HG03565 (cell line): ENCODE data around the gene ATG2A.

Experiments used
- ATAC-seq: cut with Tn5 transposase; IDR thresholded peaks from one replicate; pipeline ENCODE4 v1.9.1; 2021; ENCODE audit warnings: mild to moderate bottlenecking, moderate library complexity; ENCODE audit not compliant: unreplicated experiment

The ATG2A gene

DNA sequence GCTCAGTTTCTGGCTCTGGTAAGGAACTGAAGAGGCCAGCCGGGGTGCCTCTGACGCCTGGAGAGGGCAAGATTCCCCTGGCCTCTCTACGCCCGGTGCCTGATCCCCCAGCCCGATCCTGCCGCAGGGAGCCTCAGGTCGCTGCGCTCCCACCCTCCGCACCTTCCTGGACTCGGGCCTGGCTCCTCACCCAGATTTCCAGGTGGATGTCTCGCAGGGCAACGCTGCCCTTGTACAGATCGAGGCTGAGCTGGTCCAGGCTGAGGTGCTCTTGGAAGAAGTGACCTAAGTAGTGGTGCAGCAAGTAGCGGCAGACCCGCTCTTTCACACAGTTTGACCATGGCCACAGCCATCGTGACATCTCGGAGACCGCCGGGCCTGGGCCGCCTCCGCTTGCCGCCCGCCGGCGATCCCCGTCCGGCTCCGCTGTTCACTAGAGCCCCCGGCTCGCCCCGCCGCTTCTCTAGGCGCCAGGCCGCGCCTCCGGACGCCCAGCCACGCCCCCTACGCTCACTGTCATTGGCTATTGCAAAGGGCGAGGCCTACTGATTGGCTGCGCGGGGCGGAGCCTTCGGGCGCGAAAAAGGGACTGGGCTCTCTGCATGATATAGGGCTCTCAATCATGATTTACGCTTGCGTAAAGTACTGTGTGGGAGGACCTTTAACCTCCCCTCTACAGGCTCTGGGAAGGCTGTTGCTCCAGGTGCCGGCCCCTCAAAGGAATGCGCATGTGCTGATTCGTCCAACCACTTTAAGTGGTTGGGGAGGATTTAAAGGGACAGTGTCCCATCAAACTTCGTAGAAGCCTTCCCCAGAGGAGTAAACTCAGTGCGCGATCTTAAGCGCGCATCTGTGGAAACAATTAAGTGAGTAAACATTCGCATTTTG, at the start of gene ATG2A:
ATG2A (minus strand) TSS at position 435 of the 888 bp plus-strand sequence; CDS start at position 361, 74 bp downstream.
- peak; percentile 90 for ATAC-seq

DNA sequence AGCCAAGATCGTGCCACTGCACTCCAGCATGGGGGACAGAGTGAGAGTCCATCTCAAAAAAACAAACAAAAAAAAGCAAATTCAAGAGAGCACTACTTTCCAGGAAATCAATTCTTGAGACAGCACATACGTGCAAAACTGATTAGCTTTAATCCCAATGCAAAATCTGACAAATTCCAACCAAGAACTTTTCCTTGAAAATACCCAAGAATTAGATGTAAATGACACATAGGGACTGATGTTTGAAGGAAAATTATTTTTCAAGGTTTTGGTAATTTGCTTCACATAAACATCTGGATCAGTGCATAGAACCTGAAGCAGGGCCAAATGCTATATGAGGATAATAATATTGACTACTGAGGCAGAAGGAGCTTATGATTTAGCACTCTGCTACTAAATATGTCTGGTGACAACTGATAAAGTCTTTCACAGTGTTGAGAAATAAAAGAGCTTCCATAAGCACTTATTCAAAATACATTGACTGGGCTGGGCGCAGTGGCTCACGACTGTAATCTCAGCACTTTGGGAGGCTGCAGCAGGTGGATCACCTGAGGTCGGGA, 46.1 kb upstream of the ATG2A start:
- ATAC-seq = no peak

DNA sequence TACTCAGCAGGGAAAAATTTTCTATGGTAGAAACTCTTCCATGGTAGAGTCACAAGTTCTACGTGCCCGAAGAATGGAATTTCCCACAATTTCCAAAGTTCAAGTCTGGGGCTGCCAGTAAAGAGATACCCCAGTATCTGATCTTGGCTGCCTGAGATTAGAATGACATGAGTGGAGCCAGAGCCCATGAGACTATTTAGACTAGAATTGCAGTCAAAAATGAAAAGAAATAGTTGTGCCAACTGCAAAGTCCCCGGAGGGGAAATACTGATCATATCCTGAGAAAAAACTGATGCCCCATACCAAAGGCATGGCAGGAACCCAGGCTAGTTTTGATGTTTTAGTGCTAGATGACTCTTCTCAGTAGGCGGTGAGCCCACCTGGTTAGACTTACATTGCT, 43.7 kb upstream of the ATG2A start:
- ATAC-seq = no peak

DNA sequence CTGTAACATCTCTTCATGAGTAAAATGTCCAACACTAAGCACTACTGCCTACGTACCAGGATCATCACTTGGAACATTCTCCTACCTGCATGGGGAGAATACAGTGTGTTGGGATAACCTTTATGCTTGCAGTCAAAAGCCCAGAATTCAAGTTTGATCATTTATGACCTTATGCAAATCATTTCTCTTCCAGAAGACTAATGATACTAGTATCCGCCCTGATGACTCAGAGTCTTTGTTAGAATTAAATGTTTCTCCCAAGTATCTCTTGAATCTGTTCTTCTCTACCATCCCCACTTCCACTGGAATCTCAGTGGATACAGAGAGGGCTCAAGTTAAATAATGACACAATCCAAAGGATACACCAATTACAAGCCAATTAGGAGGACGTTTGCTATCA, 42.5 kb upstream of the ATG2A start:
- ATAC-seq = no peak

DNA sequence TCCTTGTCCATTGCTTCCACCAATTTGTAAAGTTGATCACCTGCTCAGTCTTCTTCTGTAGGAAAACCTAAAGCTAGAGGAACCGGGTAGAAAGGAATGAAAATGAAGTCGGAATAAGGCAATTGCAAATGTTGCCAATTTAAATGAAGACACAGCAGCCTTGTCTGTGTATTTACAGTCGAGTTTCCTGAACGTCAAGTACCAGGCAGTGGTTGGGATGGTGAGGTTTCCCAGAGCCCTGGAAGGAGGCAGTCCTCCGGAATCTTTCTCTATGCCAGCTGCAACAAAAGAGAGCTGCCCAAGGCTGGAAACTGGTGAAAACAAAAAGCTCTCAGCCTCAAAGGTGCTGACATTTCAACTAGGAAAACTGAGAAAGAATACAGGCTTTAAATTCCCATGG, 37.2 kb upstream of the ATG2A start:
- ATAC-seq = no peak

DNA sequence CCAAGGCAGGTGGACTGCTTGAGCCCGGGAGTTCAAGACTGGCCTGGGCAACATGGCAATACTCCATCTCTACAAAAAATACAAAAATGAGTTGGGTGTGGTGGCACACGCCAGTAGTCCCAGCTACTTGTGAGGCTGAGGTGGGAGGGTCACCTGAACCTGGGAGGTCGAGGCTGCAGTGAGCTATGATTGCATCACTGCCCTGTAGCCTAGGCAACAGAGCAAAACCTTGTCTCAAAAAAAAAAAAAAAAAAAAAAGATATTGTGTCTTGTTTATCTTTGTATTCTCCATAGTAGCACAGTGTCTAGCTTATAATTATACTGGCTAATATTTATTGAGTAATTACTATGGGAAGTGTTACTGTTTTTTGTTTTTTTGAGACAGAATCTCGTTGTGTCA, 34.5 kb upstream of the ATG2A start:
- no peak for ATAC-seq

DNA sequence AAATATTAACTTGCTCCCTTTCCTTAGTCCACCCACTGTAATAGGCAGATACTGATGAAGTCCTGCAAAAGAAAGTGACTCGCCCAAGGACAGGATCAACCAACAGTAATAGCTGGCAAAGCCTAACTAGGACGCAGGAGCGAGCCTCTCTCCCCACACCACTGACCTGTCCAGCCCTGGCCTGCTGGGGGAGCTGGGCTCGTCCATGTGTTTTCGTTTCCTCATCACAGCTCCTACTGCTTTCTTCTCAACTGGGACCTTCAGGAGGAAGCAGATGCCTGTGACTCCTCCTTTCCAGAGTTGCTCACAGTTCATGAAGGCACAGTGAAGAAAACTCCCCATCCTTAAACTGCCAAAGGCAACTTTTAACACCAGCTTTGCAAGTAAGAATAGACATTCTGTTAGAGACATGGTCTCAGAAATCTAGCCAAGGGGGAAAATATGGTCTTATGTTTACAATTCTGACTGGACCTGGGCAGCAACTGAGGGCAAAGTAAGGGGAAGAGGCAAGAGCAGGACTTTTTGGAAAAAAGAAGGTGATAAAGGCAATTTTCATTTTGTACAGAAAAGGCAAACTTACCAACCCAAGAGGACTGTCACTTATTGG, 30.3 kb upstream of the ATG2A start:
- ATAC-seq = no peak

DNA sequence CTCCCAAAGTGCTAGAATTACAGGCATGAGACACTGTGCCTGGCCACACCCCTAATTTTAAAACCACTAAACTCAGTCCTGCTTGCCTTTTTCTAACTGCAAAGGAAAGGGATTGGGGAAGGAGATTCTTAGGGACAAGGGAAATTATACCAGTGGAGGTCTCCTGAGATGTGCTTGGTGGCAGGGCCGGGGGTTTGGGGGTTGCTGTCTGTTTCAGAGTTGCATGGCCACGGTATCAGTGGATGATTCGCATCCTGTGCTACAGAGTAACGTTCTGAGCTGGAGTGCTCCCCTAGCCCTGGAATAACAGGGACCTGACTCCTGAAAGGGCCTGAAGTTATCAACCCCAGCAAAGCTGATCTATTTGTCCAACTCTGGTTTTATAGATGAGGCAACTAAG, 19.5 kb upstream of the ATG2A start:
- ATAC-seq = no peak

DNA sequence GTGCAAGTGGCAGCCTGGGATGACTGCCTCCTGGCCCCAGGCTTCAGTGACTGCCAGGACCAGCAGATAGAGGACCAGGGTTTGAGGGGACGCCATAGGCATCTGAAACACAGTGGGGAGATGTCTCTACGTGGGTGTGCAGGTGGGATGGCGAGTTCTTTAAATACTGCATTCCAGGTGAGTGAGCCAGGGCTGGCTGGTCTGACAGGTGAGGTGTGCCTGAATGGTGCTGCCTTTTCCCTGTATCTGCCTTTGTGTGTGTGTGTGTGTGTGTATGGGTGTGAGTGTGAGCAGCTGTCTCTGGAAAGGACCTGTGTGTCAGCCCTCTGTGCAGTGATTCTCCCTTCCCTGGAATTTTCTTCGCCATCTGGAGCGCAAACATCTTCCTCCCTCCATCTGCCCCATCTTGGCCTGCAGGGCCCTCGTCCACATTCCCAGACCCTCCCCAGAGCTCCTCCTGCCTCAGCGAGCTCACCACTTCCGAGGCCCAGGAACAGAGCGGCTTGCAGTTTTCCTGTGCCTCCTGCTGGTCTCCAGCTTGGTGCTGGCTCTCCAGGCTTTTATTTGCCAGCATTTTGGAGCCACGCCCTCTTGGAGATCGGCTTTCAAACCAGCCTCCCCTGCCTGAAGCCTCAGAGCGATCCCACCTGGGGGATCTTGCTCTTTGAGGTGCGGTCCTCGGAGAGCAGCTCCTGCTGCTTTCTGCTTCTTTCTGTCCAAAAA, 18.5 kb upstream of the ATG2A start, which contains the start of gene GPHA2:
GPHA2 (minus strand) TSS at position 535 of the 723 bp plus-strand sequence; CDS start at position 102, 433 bp downstream.
- ATAC-seq = no peak

DNA sequence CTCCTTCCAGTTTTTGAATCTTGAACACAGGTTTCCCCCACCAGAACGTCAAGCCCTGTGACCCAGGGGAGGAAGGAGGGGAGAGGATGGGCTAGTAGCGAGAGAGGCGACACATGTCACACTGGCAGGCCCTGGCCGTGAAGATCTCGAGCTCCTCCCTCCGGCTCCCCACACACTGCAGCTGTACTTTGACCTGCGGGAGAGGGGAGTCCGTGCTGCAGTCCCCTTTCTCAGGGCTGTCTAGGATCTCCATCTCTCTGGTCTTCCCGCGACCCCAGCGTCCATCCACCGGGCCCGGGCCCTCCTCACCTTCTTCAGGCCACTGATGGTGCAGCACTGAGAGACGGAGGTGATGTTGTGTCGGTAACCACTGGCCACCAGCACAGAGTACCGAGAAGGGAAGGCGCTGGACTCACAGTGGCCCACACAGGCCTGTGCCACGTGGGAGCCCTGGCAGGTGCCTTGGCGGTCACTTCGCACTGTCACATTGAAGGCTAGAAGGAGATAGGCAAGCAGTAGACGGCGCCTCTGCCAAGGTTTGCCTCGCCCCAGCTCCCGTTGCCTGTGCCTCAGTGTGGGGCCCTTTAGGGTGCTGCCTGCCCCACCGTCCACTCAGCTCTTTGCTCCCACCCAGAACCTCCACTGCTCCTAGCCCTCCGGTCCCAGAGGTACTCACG, 17.8 kb upstream of the ATG2A start:
- no peak for ATAC-seq

DNA sequence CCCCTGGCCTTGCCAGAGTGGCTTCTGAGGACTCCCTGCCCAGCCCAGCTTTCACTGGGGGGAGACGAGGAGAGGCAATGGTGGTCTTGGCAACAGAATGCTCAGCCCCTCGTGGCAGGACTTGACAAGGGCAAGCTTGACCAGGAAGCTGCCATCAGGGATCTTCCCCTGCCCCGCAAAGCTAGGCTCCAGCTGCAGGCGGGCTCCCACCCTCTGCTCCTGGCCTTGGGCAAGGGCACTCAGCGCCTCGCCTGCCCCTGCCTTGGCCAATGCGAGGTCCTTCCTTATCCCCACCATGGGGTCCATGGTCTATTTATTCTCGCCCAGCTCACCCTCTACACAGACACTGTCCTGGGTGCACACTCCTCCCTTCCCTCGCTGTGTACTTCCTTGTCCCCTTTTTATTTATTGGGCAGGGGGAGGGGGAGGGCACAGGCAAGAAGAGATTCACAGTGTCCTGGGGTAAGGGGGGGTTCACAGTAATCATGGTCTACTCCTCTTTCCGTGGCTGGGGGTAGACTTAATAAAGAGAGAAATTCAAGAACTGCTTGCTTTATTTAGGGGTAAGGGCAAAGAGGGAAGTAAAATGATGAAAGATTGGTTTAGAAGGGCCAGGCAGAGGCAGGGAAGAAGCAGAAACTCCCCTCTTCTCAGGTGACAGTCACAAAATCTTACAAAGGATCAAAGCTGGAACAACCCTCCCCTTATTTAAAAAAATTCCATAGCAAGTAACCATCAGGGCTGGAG, 17.1 kb upstream of the ATG2A start:
- ATAC-seq = no peak

DNA sequence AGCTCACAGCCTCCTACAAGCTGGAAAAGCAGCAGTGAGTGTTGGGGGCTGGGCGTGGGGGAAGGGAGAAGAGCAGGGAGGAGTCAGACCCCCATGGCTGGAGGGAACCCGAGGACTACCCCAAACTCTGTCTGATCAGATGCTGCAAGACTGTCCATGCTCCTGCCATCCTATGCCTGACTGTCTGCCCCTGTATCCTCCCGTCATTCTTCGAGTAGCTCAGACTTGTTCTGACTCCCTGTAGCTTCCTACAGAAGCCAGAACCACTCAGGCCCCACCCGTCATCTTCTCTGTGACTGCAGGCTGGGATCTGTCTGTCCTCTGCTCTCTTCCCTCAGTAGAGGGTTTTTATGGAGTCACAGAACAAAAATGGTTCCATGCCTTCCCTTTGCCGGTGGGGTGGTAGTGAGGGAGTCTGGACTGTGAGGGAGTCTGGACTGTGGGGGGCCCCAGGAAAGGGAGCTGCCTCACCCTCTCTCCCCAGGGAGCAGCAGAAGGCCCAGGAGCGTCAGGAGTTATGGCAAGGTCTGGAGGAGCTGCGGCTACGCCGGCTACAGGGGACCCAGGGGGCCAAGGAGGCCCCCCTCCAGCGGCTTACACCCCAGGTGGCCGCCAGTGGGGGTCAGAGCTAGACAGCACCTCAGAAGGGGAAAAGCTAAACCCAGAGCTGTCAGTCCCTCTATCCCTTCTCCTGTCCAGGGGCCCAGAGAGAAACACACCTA, 16.4 kb upstream of the ATG2A start:
- ATAC-seq = no peak

DNA sequence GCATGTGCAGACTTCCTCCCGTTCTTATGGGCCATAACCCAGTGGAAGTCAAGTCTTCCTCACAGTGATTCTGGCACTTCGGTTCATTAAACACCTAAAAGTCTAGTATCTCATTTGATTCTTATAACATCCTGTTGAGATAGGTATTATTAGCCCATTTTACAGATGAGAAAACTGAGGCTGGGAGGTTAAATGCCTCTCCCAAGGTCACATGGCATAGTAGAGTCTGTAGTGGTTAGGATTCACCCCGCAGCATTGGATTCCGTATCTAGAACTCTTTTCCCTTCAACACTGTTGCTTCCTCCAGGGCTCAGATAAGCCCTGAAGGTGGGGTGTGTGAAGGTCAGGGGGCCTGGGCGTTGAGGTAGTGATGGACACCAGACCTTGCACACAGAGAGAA, 15.3 kb upstream of the ATG2A start:
- no peak for ATAC-seq

DNA sequence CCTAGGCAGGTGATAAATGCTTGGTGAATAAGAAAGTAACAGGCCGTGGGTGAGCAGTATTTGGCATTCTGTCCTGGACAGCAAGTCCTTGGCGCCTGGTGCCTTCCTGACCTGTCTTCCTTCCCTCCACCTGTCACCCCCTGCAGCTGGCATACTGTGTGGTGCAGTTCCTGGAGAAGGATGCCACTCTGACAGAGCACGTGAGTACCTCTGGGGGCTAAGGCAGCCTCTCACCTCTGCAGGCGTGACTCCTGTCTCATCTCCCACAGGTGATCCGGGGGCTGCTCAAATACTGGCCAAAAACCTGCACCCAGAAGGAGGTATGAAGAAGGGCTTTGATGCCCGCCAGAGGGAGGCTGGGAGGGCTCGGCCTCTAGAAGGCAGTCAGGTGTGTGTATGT, 14.3 kb upstream of the ATG2A start:
- ATAC-seq = no peak

DNA sequence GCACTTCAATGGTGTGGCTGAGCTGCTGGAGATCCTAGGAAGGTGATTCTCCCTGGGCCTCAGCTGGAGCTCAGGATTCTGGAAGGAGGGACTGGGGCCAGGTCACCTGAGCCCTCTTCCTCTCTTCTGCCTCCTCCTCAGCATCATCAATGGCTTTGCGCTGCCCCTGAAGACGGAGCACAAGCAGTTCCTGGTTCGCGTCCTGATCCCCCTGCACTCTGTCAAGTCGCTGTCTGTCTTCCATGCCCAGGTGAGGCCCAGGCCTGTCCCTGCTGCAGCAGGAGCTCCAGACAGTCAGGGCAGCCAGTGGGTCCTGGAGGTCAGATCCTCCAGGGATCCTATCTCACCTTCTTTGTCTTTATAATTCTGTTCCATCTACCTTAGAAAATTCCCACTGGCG, 13.3 kb upstream of the ATG2A start:
- no peak for ATAC-seq

DNA sequence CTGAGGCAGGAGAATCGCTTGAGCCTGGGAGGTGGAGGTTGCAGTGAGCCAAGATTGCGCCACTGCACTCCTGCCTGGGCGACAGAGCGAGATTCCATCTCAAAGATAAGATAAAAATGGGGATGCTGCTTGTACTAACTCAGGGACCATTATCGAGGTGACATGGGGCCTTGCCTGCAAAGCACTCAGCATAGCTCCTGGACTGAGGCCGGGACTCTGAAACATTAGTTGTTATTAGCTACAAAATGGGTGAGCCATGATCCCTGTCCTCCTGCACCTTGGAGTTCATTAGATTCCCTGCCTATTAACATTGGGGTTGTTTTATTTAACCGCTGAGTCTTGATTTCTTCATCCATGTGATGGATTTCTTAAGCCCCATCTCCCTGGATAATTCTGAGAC, 12.6 kb upstream of the ATG2A start:
- no peak for ATAC-seq

DNA sequence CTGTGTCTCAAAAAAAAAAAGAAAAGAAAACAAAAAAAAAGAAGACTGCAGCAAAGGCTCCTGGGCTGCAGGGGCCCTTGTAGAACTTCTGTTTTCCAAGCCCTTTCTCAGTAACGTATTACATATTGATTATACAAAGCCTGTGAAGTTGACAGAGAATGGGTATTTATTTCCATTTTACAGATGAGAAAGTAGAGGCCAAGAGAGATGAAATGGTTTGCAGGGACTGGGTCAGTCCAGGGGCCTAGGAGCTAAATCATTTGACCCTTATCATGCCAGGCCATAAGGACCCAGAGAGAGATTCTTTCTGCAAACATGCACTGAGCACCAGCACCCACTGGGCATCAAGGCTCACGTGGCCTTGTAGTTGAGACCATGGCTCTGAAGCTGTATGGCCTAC, 11.9 kb upstream of the ATG2A start:
- ATAC-seq = no peak

DNA sequence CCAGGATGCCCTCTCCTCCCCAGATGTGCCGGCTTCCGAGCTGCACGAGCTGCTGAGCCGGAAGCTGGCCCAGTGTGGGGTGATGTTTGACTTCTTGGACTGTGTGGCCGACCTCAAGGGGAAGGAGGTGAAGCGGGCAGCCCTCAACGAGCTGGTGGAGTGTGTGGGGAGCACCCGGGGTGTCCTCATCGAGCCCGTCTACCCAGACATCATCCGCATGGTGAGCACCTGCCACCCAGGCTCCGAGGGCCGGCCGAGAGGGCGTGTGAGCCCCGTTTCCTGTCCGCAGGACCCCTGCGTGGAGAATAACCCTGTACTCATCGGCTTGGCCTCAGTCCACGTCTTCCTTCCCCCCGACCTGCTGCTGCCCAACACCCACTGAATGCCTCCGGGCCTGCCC, 9.7 kb upstream of the ATG2A start:
- no peak for ATAC-seq
